Right renal cortex interstitium (tissue), 3 donors: ENCODE results near the gene VPS26A. TPM values are rescaled to one million over a fixed set of nuclear protein-coding genes. Genes with fewer than 3 reads are reported as not detected.

Source experiments
- DNase-seq, 3 donors: peaks; one replicate each; pipeline ENCODE4 v3.0.0-alpha.2; 2013; ENCODE audit warnings: low read depth in 3 of 3, low spot score in 2 of 3
- polyA plus RNA-seq, 3 donors: library from polyadenylated mRNA; unstranded; fragments of 120-200 nt; gene quantifications; one replicate each; pipeline ENCODE4 v1.2.1, GENCODE V29; 2013; ENCODE audit not compliant: insufficient read length in 3 of 3

The VPS26A gene
- polyA plus RNA-seq, 3 donors = 85.5 to 95.3 (median 89.2) TPM

DNA sequence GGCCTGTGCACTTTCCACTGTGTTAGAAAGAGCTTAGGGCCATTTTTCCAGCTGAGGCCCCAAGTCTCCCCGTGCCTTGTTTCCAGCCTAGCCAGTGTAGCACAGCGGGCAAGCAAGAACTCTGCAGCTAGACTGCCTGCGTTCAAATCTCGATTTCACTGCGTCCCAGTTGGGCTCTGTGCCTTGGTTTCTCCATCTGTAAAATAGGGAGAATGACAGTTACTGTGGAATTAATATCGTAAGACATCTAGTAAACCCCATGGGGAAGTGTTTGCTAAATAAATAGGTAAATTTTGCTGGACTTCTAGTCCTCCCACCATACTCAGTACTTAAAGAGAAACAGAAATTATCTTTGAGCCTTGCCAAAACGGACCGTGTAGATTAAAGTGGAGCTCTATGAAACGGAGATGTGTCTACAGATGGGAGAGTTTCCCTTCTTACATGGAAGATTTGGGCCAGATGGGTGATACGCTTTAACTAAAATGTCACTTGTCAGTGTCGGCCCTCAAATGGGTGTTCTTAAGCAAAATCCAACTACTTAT, 92.7 kb downstream of the VPS26A start:
- DNase-seq = no peak

- no peak for DNase-seq
Observed at GRCh38 chr10:69217119-69217754, 93.3 kb downstream of the VPS26A start.

DNA sequence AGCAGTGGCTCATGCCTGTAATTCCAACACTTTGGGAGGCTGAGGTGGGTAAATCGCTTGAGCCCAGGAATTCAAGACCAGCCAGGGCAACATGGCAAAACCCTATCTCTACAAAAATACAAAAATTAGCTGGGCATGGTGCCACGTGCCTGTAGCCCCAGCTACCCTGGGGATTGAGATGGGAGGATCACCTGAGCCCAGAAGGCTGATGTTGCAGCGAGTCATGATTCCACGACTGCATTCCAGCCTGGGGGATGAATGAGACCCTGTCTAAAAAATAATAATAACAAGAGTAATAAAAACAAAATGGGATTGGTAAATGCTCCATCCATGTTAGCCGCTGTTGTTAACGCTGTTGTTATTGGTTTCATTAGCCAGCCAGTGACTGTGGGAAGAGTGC, 94.9 kb downstream of the VPS26A start:
- DNase-seq = no peak

DNA sequence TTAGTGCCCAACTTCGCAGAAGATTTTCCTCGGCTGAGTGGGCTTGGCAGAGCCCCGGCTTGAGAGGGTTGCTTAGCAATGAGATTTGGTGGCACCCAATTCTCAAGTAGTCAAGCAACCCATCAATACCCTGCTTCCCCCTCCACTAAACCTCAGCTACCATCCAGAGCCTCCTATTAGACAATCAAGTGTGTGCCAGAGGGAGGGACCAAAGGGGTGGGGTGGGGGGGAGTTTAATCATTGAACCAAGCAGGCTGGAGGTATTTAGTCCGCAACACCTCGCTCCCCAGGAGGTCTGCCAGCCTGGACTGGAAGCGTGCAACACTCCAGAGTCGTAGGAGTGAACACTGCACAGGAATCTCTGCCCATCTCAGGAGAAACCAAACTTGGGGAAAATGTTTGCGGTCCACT, 96.1 kb downstream of the VPS26A start, which contains the start of gene HKDC1:
Gene HKDC1 (plus strand): TSS at position 292 of the 411 bp plus-strand sequence. CDS start 104 bp downstream, at position 396.
- DNase-seq = no peak

GRCh38 chr10:69220507-69220906, 96.5 kb downstream of the VPS26A start:
- DNase-seq = no peak

Other genes starting within 250 kb of the VPS26A start
- 10 to 100 TPM; 65.4 to 79.2 (median 77.2) TPM for gene DDX50, start 222.9 kb upstream of the VPS26A start, polyA plus RNA-seq
- 10 to 100 TPM; 55.6 to 59.7 (median 58.1) TPM for gene DDX21, start 168.0 kb upstream of the VPS26A start, polyA plus RNA-seq
- 10 to 100 TPM; 36.1 to 38.3 (median 37.9) TPM for gene KIFBP, start 135.4 kb upstream of the VPS26A start, polyA plus RNA-seq
- 10 to 100 TPM; 14.2 to 19.5 (median 16.3) TPM for gene SRGN, start 36.1 kb upstream of the VPS26A start, polyA plus RNA-seq
- gene SUPV3L1, start 56.1 kb downstream of the VPS26A start, polyA plus RNA-seq = 10 to 100 TPM; 38.8 to 48.7 (median 39.4) TPM
- 10 to 100 TPM; 15.4 to 16.9 (median 16.7) TPM for gene HKDC1, start 96.2 kb downstream of the VPS26A start, polyA plus RNA-seq
- gene HK1, start 154.3 kb downstream of the VPS26A start, polyA plus RNA-seq = 10 to 100 TPM; 52.4 to 60.9 (median 54.3) TPM